GM12874 (cell line): ENCODE measurements around the gene ASAP2.

ENCODE experiments used
- CTCF ChIP-seq: IDR thresholded peaks from 2 replicates; pipeline ENCODE4 v1.5.1; 2011; ENCODE audit warnings: low read depth, mild to moderate bottlenecking, control low read depth, low read length, moderate library complexity; ENCODE audit not compliant: insufficient read depth

Gene ASAP2

GRCh38 chr2:9243357-9243756, 36.7 kb downstream of the ASAP2 start:
- no peak for TF ChIP-seq CTCF

- TF ChIP-seq CTCF, result no peak
Observed at GRCh38 chr2:9244985-9245544, 38.5 kb downstream of the ASAP2 start.

DNA sequence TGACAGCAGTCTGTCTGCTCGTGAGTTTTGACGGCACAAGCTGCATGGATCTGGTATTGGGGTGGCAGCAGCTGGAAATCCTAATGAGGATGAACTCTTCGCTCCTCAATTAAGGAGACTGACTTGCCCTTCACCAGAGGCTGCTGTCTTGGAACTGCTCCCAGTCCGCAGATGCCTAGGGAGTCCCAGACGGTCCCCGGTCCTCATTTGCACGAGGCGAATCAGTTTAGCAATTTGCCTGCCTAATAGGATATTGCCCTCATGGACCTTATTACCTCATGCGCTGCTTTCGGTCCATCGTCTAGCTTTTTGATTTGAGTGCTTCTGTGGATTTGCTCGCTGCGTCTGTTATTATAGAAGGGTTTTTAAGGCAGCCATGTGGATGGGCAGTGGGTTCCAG, 40.6 kb downstream of the ASAP2 start:
- no peak for TF ChIP-seq CTCF

GRCh38 chr2:9247786-9248185, 41.2 kb downstream of the ASAP2 start:
- TF ChIP-seq CTCF, result no peak

- no peak for TF ChIP-seq CTCF
Observed at GRCh38 chr2:9248363-9248762, 41.8 kb downstream of the ASAP2 start.

GRCh38 chr2:9249020-9249800, 42.6 kb downstream of the ASAP2 start:
- TF ChIP-seq CTCF, result no peak

DNA sequence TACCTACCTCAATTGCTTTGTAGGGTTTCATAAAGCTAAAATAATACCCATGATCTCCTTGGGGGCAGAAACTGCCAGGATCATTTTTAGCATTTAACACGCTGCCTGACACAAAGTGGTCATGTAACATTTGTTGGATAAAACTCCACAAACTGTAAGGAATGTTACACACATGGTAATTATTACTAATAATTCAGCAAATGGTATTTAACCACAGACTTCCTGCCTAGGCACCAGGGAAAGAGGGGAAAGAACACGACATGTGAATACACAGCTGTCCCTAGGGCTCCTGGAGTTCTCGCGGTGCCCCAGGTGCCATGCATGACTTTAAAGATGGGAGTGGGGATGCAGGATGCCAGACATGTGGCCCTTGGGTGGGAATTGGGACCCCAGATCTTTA, 43.5 kb downstream of the ASAP2 start:
- TF ChIP-seq CTCF, result no peak
